CD14-positive monocyte (primary cell): Measurements from ENCODE around the gene NKX2-2. TPM values are rescaled to one million over a fixed set of nuclear protein-coding genes. Genes with fewer than 3 reads are reported as not detected.
A peak's percentile ranks its signal among the peaks of the same experiment; 100 is the strongest.

Source experiments
- DNase-seq, 3 donors: peaks; one replicate each; pipeline ENCODE4 v3.0.0-alpha.2; 2011 to 2022
- H2AFZ ChIP-seq: 2 replicates; pipeline ENCODE4 v1.6.0; 2012; ENCODE audit warnings: mild to moderate bottlenecking, low read depth, low read length, inconsistent platforms; ENCODE audit not compliant: insufficient read depth, poor library complexity, severe bottlenecking
- H3K27ac ChIP-seq, 2 donors: 1 replicate in 1 of 2; 2 replicates in 1 of 2; pipeline ENCODE4 v1.5.1; 2012 to 2013; ENCODE audit warnings: low read length in 2 of 2, control low read depth in 1 of 2, inconsistent platforms in 1 of 2, low read depth in 1 of 2, mild to moderate bottlenecking in 1 of 2
- H3K27me3 ChIP-seq, 2 donors: one replicate each; pipeline versions ENCODE4 v1.6.0 to v1.6.1; 2011 to 2013; ENCODE audit warnings: low read length in 2 of 2; ENCODE audit not compliant: control insufficient read depth in 2 of 2, insufficient read depth in 2 of 2
- H3K36me3 ChIP-seq, 2 donors: replicated peaks in 1 of 2; 1 replicate in 1 of 2; 2 replicates in 1 of 2; pipeline versions ENCODE4 v1.5.1 to v1.6.1; 2012 to 2013; ENCODE audit warnings: low read length in 2 of 2, control low read depth in 1 of 2, inconsistent platforms in 1 of 2, mild to moderate bottlenecking in 1 of 2; ENCODE audit not compliant: insufficient read depth in 2 of 2, control insufficient read depth in 1 of 2
- H3K4me1 ChIP-seq, 2 donors: 1 replicate in 1 of 2; 2 replicates in 1 of 2; pipeline versions ENCODE4 v1.5.1 to v1.6.1; 2012 to 2013; ENCODE audit warnings: low read length in 2 of 2, control low read depth in 1 of 2, inconsistent platforms in 1 of 2, mild to moderate bottlenecking in 1 of 2, moderate library complexity in 1 of 2; ENCODE audit not compliant: insufficient read depth in 2 of 2, control insufficient read depth in 1 of 2
- H3K4me2 ChIP-seq: replicated peaks from 2 replicates; pipeline ENCODE3; 2012; ENCODE audit warnings: low read length, moderate library complexity, mild to moderate bottlenecking; ENCODE audit not compliant: poor library complexity, severe bottlenecking; ENCODE audit errors: extremely low read depth
- H3K4me3 ChIP-seq, 3 experiments: fragments of 200-600 bp in 1 of 3; sonication (generic) in 1 of 3; replicated peaks in 1 of 3; 1 replicate in 2 of 3; 2 replicates in 1 of 3; pipeline ENCODE4 v1.5.1; 2011 to 2013; ENCODE audit warnings: low read length in 3 of 3, mild to moderate bottlenecking in 3 of 3, control low read depth in 2 of 3, low read depth in 2 of 3, inconsistent platforms in 1 of 3, moderate library complexity in 1 of 3
- H3K79me2 ChIP-seq: 2 replicates; pipeline ENCODE4 v1.6.0; 2012; ENCODE audit warnings: mild to moderate bottlenecking, control low read depth, inconsistent platforms, low read length, moderate library complexity; ENCODE audit not compliant: insufficient read depth
- H3K9ac ChIP-seq: 2 replicates; pipeline ENCODE4 v1.6.0; 2017; ENCODE audit warnings: low read length, mild to moderate bottlenecking; ENCODE audit not compliant: insufficient read depth, poor library complexity, severe bottlenecking
- H3K9me3 ChIP-seq, 2 donors: replicated peaks in 1 of 2; 1 replicate in 1 of 2; 2 replicates in 1 of 2; pipeline versions ENCODE4 v1.5.1 to v1.6.1; 2012 to 2013; ENCODE audit warnings: low read length in 2 of 2, control low read depth in 1 of 2; ENCODE audit not compliant: control insufficient read depth in 1 of 2, insufficient read depth in 1 of 2
- H4K20me1 ChIP-seq: 2 replicates; pipeline ENCODE4 v1.6.0; 2012; ENCODE audit warnings: mild to moderate bottlenecking, low read length, control low read depth, moderate library complexity; ENCODE audit not compliant: insufficient read depth
- H3K27ac Mint-ChIP-seq, 7 donors: one replicate each; pipeline ENCODE4 v1.8.0; 2020; ENCODE audit warnings: mild to moderate bottlenecking in 7 of 7, mixed read lengths in 7 of 7, moderate library complexity in 6 of 7, inconsistent platforms in 2 of 7
- H3K27me3 Mint-ChIP-seq, 3 donors: one replicate each; pipeline ENCODE4 v1.8.0; 2021 to 2022; ENCODE audit warnings: low read depth in 3 of 3, mild to moderate bottlenecking in 3 of 3, mixed read lengths in 3 of 3, moderate library complexity in 3 of 3, inconsistent platforms in 1 of 3
- H3K36me3 Mint-ChIP-seq, 2 donors: one replicate each; pipeline ENCODE4 v1.8.0; 2020; ENCODE audit warnings: mixed read lengths in 2 of 2, inconsistent platforms in 1 of 2, mild to moderate bottlenecking in 1 of 2
- H3K4me1 Mint-ChIP-seq: one replicate; pipeline ENCODE4 v1.8.0; 2020; ENCODE audit warnings: mild to moderate bottlenecking, mixed read lengths
- H3K4me3 Mint-ChIP-seq, 2 donors: one replicate each; pipeline ENCODE4 v1.8.0; 2020; ENCODE audit warnings: mild to moderate bottlenecking in 2 of 2, mixed read lengths in 2 of 2, moderate library complexity in 1 of 2
- H3K9me3 Mint-ChIP-seq, 7 donors: one replicate each; pipeline ENCODE4 v1.8.0; 2020 to 2022; ENCODE audit warnings: mixed read lengths in 7 of 7, mild to moderate bottlenecking in 6 of 7, moderate library complexity in 6 of 7, inconsistent platforms in 2 of 7
- CTCF ChIP-seq: fragments of 200-600 bp; IDR thresholded peaks from one replicate; pipeline ENCODE4 v1.8.0; 2022; ENCODE audit warnings: antibody characterized with exemption, mild to moderate bottlenecking
- WGBS: methylation state at CpG from one replicate; pipeline ENCODE4 v1.1.5; 2013; ENCODE audit warnings: missing lambda C conversion rate; ENCODE audit not compliant: insufficient coverage; 5-methylcytosine and 5-hydroxymethylcytosine counted together
- intact Hi-C, 2 donors: fragments of 100-400 bp; cut with micrococcal nuclease; formaldehyde crosslinking; loops; one replicate each; pipeline versions ENCODE4 v1.15.0 to v1.15.1; 2023
- polyA plus RNA-seq, 3 donors: library from polyadenylated mRNA; depleted of rRNA in 1 of 3; unstranded in 2 of 3; stranded (reverse) in 1 of 3; fragments of 300-500 nt in 2 of 3; fragments of >200 nt in 1 of 3; fragmentation: Illumina TruSeq in 2 of 3; gene quantifications; 1 replicate in 2 of 3; 2 replicates in 1 of 3; pipeline ENCODE4 v1.2.3, GENCODE V29; 2012 to 2021

NKX2-2 gene
- polyA plus RNA-seq, 3 donors, result not detected

GRCh38 chr20:21510414-21511384 lies 3.2 kb downstream of the NKX2-2 start:
- Mint-ChIP-seq H3K36me3 (peaks cover 0 to 6% of the 10 kb centered on the region in 2 donors), H3K4me1 (peaks cover 41% of the 10 kb centered on the region), H3K27me3 (peaks cover 86 to 98% (median 93%) of the 10 kb centered on the region in 3 donors), H3K9me3 (peaks cover 0 to 32% (median 14%) of the 10 kb centered on the region in 7 donors), H3K4me3 (peak overlapping the region; percentile 71 to 92), H3K27ac (no peak overlapping the region)
- Histone ChIP-seq H4K20me1 (no peaks in the 10 kb centered on the region), H3K27me3 (peaks cover 72 to 92% of the 10 kb centered on the region in 2 donors), H2AFZ (peak overlapping the region; percentile 17), H3K4me2 (peak overlapping the region; percentile 64), H3K79me2 (no peaks in the 10 kb centered on the region), H3K9ac (no peak overlapping the region), H3K27ac (no peak overlapping the region), H3K9me3 (peaks cover 4 to 47% of the 10 kb centered on the region in 2 donors), H3K4me1 (peaks cover 22 to 29% of the 10 kb centered on the region in 2 donors), H3K4me3 (peak overlapping the region; percentile 9 to 62 (median 13)), H3K36me3 (no peaks in the 10 kb centered on the region)
- TF ChIP-seq CTCF, result no peak
- intact Hi-C loops, result no loop called here
- 1% methylated on average over 27 of the region's 62 CpGs for WGBS
- no peak for DNase-seq

GRCh38 chr20:21509597-21510371 lies 4.1 kb downstream of the NKX2-2 start:
- intact Hi-C loops, result loop anchor here in 1 of 2 donors (5.0 to 10.0 kb wide), 2 partner anchors 115 to 672 kb away; partner anchors contain the start of gene NKX2-4
- peak overlapping the region; percentile 9 to 62 (median 13) for H3K4me3 ChIP-seq
- peaks cover 73 to 96% of the 10 kb centered on the region in 2 donors for H3K27me3 ChIP-seq
- H3K27ac ChIP-seq, result no peak overlapping the region
- peak overlapping the region; percentile 17 for H2AFZ ChIP-seq
- no peak for DNase-seq
- Mint-ChIP-seq H3K4me3 (peak overlapping the region; percentile 71 to 92), H3K36me3 (peaks cover 0 to 6% of the 10 kb centered on the region in 2 donors), H3K9me3 (peaks cover 0 to 31% (median 15%) of the 10 kb centered on the region in 7 donors), H3K27me3 (peaks cover 86 to 98% (median 93%) of the 10 kb centered on the region in 3 donors), H3K27ac (peak overlapping the region in 1 of 7 donors; percentile 62), H3K4me1 (peaks cover 46% of the 10 kb centered on the region)
- H3K79me2 ChIP-seq, result no peaks in the 10 kb centered on the region
- peak overlapping the region; percentile 64 for H3K4me2 ChIP-seq
- 2% methylated on average over 33 of the region's 43 CpGs for WGBS
- no peak overlapping the region for H3K9ac ChIP-seq
- no peaks in the 10 kb centered on the region for H4K20me1 ChIP-seq
- no peaks in the 10 kb centered on the region for H3K36me3 ChIP-seq
- peaks cover 4 to 42% of the 10 kb centered on the region in 2 donors for H3K9me3 ChIP-seq
- H3K4me1 ChIP-seq, result peaks cover 26 to 33% of the 10 kb centered on the region in 2 donors
- TF ChIP-seq CTCF, result no peak
